Right lung (tissue), 10 donors: Measurements from ENCODE around the gene NYAP2. TPM values are rescaled to one million over a fixed set of nuclear protein-coding genes. Genes with fewer than 3 reads are reported as not detected.

ENCODE experiments used
- DNase-seq, 2 donors: peaks; one replicate each; pipeline ENCODE4 v3.0.0-alpha.2; 2013
- long read RNA-seq, 8 donors: transcript quantifications; one replicate each; lab custom pipeline, GENCODE V29; 2026
- polyA plus RNA-seq, 5 donors: library from polyadenylated mRNA; unstranded; fragments of 120-200 nt; gene quantifications; one replicate each; pipeline versions ENCODE4 v1.2.1 to v1.2.3, GENCODE V29; 2013; ENCODE audit warnings: inconsistent platforms in 1 of 5, low replicate concordance in 1 of 5; ENCODE audit not compliant: insufficient read length in 5 of 5, insufficient read depth in 1 of 5

NYAP2 gene
- polyA plus RNA-seq: under 1 TPM; 0.05 to 0.25 (median 0.12) TPM
- long read RNA-seq, donor 1: 0 reads
- long read RNA-seq, donor 2: 0 reads
- long read RNA-seq, donor 3: 0 reads
- long read RNA-seq, donor 4: 0 reads
- long read RNA-seq, donor 5: 0 reads
- long read RNA-seq, donor 6: 0 reads
- long read RNA-seq, donor 7: 0 reads
- long read RNA-seq, donor 8: 0 reads

DNA sequence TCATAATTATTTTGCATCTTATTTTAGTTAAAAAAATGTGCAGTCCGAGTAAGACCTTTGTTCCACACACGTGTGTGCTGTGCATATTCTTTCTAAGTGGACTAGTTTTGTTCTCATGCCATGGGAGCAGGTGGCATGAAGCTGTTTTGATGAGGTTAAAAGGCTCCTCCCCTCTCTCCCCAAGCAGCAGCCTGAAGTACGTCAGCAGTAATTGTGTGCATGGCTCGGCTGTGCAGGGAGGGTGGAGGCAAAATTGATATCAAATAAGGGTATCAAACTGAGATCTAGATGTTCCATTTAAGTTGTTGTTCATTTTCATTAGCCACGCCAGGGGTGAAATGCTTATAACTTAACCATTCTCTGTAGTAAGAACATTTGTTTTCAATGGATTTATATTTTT lies at the start of gene NYAP2:
Gene NYAP2, plus strand, starts transcription at position 207 of the 400 bp plus-strand sequence. CDS start 9,171 bp downstream, outside the sequence.
- DNase-seq: no peak

DNA sequence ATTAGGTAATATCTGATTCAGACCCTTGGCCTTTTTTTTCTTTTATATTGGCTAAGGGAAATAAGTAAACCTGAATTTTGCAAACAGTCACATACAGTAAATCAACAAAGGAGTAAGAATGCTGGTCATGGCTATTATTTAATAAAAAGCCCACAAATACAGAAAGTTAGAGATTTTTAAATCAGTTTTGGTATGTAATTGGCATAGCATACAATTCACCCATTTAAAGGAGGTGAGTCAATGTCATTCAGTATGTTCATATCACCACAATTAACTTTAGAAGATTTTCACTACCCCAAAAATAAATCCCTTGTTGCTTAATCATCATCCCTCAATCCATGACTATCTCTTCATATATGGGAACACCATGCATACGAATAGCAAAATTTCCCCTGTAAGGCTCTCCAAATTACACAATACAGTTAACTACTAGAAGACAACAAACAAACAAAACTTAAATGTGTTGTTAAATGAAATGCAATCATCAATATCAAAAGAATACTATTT lies 45.9 kb upstream of the NYAP2 start:
- DNase-seq: no peak

DNA sequence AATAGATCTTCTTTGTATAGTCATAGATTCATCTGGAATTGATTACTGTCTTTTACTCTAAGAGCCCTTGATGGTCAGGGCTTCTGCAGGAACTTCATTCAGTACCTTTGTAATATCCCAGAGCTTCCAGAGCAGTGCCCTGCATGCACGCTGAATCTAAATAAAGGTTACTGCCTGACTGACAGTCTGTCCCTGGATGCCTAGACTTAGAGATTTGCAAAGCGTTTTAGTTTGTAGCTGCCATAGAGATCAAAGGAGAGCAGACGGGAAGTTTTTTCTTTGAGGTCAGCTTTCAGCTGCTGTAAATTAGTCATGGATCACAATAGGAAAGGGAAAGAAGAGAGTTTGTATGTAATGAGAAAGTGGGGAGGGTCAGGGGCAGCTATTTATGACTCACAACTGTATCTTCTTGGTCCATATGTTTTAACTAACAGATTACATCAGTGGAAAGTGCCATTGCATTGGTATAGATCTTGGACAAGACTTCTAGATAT lies 45.2 kb upstream of the NYAP2 start:
- DNase-seq: no peak

DNA sequence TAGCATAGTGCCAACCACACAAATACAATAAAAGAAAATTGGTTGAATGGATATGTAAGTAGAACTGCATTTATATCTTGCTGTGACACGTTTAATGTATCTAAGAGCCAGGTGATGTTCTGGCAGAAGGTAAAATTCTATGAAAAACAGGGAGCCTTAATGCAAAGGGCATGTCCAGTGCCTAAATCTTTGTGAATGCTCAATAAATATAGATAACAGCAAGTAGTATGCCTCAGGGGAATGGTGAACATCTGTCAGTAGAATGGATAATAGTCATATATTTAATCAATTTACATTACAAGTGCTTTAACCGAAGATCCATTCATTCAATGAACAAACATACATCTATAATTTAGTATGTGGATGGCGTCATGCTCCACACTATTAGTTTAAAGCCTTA lies 43.7 kb upstream of the NYAP2 start:
- DNase-seq: no peak

DNA sequence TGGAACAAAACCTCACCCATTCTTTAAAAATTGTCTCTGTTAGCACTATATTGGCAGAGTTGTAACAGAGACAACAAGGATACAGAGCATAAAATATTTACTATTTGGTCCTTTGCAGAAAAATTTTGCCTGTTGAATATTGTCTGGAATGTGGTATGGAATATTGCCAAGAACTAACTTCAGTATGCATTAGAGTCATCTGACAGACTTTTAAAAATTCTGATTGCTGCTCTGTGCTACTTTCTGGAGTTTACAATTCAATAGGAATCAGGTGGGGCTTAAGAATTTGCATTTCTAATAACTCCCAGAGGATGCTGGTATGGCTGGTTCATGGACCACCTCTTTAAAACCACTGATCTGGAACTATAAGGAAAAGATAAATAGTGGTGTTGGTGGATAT lies 32.8 kb upstream of the NYAP2 start:
- DNase-seq: no peak

DNA sequence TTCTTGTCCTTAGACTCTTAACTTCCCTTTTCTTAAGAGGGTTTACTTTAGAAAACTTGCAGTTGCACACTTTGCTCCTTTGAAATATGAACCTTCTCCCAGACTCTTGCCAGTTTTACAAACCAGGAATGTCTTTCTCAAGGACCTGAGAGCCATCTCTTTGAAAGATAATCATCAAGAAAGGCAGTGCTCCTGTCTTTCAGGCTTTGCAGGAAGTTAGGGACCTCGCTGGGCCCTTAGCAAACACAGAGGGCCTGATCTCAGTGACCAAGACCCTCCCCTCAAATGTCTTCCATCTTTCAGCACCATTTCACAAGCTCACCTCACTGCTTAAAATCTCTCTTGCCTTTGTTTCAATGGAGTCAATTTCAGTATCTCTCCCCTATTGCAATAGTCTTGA lies 32.0 kb upstream of the NYAP2 start:
- no peak for DNase-seq

DNA sequence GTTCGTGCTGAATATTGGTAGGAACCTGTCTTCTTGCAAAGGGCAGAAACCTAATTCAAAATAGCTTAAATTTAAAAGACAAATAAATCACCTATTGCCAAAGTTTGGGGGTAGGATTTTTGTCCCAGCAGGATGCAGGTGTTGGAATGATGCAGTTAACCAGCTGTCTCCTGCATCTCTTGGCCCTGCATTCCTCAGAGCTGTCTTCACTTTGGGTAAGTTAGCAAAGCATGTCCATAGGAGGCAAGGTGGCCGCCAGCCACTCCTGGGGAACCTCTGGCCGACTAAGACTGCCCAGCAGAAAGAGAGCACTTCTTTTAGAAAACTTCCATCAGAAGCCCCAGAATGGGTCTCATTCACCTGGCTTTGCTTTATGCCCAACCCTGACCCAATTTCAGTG lies 20.5 kb upstream of the NYAP2 start:
- DNase-seq: no peak

DNA sequence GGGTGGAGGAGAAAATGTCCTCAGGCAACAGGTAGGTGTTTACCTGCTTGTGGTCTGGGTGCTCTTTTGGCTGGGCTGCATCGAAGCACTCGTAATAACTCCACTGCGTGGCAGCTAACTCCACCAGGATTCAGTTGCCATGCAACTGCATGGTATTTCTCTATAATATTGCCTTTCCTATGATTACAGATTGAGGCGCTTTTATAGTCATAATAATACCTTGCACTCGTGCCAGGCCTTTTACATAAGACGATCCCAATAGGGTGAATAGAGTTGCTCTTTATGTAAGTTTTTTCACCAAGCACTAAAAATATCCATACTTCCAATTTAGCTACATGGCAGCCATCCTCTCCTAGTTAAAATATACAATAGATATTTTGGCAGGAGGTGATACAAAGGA lies 19.7 kb upstream of the NYAP2 start:
- DNase-seq: no peak

DNA sequence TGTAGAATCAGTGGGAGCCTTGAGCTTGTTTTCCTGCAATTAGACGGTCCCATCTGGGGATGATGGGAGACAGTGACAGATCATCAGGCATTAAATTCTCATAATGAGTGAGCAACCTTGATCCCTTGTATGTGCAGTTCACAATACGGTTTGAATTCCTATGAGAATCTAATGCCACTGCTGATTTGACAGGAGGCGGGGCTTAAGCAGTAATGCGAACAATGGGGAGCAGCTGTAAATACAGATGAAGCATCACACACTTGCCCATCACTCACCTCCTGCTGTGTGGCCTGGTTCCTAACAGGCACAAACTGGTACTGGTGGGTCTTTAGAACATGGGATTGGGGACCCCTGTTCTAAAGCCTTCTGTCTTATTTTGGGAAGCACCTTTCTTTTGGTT lies 17.9 kb upstream of the NYAP2 start:
- no peak for DNase-seq

DNA sequence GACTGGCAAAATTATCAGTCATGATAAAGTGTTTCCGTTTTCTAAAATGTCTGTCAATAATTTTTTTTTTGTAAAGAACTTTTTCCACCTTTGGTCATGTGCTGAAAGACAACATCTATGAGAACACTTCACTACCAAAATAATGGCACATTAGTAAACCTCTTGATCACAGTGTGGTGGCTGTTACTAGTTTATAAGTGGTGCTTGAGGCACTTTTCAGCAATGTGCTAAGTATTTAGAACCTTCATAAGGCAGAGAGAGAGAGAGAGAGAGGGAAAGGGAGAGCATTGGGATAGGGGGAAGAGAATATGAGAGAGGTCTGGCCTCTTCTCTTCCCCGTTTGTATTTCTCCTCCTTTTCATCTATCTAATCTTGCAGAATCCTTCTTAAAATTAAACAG lies 1.1 kb upstream of the NYAP2 start:
- no peak for DNase-seq

DNA sequence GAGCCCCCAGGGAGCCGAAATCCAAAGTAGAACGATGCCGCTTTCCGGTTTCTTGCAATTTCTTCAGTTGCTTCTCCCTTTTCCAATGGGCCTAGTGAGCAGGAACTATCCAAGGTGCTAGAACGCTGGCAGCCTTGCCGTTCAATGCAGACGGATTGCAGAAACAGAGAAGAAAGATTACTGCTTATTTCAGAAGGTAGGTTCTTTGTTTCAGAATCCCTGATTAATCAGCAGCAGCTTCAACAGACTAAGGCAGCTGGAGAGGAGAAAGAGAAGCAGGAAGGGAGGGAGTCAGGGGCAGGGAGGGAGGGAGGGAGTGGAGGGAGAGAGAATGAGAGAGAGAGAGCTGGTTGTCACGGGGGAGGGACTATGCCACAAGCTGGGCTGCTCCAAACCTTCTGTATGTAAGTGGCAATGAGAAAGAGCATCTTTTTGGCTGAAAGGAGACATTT lies 576 bp downstream of the NYAP2 start:
- DNase-seq: peak; percentile 17 to 34

DNA sequence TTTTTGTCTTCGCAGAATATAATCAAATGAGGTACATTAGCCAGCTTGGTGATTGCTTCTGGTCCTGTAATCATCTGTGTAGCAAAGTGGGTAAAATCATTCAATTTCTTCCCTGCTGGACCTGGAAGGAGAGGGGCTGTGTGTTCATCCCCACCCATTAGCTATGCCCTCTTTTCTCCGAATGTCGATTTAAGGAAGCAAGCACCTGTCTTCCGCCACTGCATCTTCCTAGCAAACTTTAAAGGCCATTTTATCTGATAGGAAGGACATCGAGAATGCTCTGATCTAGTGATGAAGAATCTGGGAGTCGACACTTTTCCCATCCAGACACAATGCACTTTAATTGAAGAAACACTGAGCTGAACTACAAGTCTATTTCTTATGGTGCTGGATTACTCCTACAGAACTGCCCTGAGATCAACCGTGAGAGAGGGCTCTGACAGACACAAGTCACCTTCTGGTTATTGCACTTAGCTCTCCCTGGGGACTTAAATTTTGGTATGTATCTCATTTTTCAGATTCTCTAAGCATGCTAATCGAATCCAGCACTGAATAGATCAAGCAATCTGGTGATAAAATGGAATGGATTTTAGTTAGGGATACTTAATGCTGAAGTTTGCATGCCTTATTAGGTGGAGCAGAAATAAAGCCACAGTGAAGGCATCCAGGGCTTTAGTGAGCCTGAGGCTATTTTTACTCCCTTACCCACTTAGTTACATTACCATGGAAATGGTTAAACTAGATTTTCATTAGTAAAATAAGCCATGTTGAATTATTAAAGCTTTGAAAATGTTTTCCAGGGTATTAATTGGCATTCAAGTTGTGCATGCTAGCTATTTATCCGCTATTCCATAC lies 1.3 kb downstream of the NYAP2 start:
- DNase-seq: no peak

DNA sequence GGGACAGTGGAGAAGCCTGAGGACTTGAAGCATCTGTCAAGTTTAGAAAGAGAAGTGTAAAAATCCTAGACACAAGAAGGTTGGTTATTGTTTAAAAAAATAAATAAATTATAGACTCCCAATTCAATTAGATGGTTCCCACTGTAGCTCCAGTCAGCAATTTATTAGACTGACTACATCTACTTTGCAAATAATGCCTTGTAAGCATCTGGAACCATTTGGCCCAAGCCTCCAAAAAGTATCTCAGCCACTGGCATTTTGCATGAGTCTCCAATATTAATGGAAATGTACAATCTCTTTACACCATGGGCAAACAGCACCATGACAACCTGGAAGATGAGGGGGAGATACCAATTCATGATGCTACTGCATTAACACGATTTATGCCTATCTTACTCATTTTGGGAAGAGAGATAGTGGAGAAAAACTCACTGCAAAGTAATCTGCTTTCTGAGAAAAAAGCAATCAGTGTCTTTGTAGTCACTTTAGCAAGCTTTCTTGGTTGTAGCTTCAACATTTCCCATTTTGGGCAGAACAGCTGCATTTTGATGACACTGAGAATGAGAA lies 2.8 kb downstream of the NYAP2 start:
- DNase-seq: no peak

DNA sequence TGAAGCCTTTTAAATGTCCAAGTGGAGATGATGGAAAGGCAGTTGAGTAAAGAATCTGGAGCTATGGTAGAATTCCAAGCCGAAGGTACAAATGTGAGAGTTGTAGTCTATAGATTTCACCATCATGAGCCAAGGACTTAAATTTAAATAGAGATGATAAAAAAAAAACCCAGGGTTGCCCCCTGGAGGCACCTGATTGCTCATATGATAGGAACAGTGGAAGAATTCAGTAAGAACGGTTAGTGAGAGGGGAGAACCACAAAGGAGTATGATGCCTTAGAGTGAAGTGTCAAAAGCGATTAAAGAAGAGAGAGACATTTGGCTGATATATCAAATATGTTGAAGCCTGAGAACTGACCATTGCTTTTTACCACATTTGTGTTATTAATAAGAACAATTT lies 11.9 kb downstream of the NYAP2 start:
- DNase-seq: no peak

DNA sequence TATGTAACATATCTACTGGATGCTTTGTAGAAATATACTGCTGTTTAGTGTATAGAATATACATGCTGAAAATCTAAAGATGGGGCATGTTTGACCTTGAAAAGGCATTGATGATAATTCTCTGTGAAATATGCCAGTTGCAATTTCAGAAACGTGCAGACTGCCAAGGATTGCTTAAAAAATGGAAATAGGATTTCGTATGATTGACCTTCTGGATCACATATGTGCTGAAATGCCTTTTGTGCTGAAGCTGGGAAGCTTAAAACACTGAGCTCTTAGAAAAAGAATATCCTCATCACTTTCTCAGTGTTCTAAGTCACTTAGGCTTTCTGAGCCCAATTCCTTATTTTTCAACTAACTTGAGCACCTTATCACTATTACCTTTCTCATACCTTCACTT lies 14.3 kb downstream of the NYAP2 start:
- DNase-seq: no peak

DNA sequence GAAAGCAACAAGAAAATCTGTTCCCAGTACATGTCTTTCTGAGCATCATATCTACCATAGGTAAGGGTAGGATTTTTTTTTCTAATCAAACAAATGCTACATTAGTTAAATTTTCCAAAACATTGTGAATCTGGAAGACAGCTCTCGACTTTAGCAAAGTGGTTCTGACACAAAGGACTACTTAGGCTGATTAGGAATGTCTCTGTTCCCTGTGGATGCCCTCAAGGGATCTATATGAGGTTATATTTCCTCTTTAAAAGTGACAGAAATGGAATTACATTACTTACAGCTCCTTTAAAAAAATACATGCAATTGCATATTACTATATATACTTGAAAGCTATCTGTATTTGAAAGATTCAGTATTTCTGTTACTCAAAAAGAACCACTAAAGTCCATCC lies 15.4 kb downstream of the NYAP2 start:
- DNase-seq: no peak

DNA sequence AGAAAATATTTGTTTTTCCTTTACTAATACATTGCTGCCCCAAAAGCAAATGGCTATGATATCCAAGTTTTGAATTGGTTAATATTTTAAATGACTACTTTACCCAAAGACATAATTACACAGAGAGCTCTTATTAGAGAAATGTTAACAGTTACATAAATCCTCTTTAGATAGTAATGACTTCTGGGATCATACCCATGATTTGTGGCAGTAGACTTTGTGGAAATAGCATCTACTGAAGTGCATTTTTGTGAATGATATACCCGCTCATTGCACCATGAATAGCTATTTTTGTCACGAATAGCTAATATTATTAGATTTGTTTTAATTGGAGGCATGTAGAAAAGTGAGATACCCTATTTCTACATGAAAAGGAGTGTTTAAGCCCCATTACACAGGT lies 15.8 kb downstream of the NYAP2 start:
- DNase-seq: no peak

DNA sequence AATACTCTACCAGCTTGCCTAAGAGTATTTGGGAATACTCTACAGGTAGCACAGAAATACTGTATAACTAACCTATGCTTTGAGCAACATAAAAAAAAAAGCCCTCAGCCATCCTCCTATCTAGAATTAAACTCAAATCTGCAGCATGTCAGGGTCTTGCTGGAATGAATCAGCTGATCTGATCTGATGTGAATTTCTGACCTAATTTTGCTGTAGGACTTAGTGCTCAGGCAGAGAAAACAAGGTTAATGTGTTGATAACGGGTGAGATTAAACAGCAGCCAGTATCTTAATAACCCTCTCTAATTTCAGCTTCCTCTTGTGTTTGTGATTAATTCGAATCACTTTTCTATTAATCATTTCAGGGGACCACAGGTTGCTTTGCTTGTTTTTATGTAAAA lies 16.3 kb downstream of the NYAP2 start:
- no peak for DNase-seq

DNA sequence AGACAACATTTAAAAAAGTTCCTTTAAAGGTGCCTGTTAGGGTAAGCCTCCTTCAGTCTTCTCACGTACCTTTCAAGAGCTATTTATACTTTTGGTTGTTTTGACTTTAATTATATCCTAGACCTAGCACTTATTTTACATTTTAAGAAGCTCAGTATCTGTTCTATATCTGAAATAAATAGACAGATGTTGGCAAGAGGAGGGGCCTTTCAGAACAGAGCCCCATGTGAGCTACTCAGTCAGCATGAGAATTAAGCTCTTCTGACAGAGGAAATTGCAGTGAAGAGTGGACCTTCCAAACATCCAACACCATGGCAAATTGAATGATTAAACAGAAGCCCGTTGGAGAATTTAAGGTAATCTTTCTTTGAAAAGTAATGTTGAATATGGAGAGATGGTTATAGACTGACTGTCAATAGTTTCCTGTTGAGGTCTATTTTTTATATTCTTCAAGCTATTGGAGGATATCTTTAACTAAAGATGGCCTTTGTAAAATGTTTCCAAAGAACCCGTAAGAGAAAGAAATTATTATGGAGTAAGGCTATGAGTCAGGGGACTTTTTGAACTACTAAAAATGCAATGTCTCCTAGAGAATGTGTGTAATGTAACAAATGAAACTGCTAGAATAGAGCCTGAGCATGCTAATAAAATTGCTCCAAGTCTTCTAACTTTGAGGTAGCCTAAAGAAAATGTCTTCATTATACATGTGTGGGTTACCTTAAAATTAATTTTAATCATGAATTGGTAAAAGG lies 17.3 kb downstream of the NYAP2 start:
- DNase-seq: no peak

DNA sequence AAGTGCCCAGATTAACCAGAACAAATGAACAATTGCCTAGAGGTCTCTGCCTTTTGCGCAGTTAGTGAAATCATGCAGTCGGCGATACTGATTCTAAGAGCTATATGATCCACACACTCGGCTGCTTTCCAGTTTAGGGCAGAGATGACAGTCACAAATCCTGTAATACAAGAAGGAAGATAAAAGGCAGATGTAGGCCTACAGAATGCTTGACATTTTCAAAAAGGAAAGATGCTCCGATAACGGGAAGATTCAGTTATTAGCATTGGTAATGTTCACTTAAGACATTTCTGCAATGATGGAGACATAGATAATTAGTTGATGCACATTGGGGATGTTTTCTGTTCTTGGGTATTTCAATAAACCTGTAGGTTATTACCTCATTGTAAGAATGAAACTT lies 19.5 kb downstream of the NYAP2 start:
- no peak for DNase-seq

DNA sequence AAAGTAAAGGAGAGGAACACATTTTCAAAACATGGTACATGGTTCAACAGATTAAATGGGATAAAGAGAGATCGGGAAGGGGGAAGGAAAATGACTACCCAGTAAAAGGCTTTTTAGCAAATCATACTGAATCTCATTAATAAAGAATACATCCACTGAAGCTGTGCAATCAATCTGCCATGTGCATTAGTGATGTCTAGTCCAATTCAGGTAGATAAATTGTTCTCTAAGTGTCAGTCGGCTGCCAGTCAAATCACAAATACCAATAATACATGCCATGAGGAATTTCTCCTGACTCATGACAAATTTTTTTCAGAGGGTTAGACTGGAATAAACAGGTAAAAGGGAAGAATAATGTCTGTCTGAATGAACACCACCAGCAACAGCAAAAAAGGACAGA lies 22.6 kb downstream of the NYAP2 start:
- no peak for DNase-seq

DNA sequence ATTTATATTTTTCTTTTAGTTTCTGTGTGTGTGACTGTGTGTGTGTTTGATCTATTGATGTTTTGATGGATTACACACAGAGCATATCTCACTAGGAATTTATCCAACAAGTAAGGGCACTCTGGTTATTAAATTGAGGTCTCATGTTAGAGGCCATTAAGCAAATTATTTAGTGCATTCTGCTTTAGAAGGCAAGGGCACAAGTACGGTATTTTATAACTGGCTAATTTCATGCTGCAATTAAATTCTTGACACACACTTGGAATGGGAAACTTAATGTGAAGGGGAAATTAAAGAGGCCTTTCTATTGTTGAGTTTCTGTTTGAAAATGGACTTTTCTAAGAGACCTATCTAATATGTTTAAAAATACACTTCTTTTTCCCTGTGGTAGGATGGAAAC lies 25.8 kb downstream of the NYAP2 start:
- DNase-seq: no peak
